Tibial nerve (tissue), 3 donors: ENCODE measurements around the gene HBA2.

Source experiments
- POLR2A ChIP-seq, 2 donors: fragments of 450-650 bp; IDR thresholded peaks; one replicate each; pipeline ENCODE4 v1.6.1; 2017; ENCODE audit warnings: antibody characterized with exemption in 2 of 2, mild to moderate bottlenecking in 2 of 2, moderate library complexity in 2 of 2
- TF ChIP-seq, protein P1 (sequence below), 5 experiments: fragments of 200-600 bp in 3 of 5; fragments of 450-650 bp in 2 of 5; sonication (generic) in 3 of 5; IDR thresholded peaks; one replicate each; pipeline ENCODE4 v1.5.1; 2016 to 2019; ENCODE audit warnings: antibody characterized with exemption in 5 of 5, mild to moderate bottlenecking in 3 of 5, moderate library complexity in 2 of 5

DNA sequence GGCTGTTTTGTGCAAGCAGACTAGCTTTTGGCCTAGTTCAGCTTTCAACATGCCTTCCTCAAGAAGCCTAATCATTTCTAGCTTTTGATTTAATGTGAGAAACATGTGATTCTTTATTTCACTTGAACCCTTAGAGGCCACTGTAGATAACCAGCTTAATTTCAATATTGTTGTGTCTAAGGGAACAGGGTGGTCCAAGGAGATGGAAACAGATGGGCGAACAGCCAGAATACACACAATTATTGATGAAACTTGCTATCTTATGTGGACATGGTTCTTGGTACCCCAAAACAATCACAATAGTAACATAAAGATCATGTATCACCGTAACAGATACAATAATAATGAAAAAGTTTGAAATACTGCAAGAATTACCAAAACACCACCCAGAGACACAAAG, 39.0 kb upstream of the HBA2 start:
- TF ChIP-seq, protein P1, sequence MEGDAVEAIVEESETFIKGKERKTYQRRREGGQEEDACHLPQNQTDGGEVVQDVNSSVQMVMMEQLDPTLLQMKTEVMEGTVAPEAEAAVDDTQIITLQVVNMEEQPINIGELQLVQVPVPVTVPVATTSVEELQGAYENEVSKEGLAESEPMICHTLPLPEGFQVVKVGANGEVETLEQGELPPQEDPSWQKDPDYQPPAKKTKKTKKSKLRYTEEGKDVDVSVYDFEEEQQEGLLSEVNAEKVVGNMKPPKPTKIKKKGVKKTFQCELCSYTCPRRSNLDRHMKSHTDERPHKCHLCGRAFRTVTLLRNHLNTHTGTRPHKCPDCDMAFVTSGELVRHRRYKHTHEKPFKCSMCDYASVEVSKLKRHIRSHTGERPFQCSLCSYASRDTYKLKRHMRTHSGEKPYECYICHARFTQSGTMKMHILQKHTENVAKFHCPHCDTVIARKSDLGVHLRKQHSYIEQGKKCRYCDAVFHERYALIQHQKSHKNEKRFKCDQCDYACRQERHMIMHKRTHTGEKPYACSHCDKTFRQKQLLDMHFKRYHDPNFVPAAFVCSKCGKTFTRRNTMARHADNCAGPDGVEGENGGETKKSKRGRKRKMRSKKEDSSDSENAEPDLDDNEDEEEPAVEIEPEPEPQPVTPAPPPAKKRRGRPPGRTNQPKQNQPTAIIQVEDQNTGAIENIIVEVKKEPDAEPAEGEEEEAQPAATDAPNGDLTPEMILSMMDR (IDR thresholded peaks at IDR 0.05) = no peak
- TF ChIP-seq POLR2A (IDR thresholded peaks at IDR 0.05) = no peak
